Mesenchymal stem cell (in vitro differentiated cells and primary cell): ENCODE results near the gene CEP112.

Source experiments
- DNase-seq: peaks from one replicate; pipeline ENCODE4 v3.0.0-alpha.2; 2013
- H2AFZ ChIP-seq: one replicate; pipeline ENCODE4 v1.6.1; 2013; ENCODE audit warnings: low read depth, mild to moderate bottlenecking, control low read depth, inconsistent platforms, low read length, moderate library complexity
- H2AK5ac ChIP-seq: 2 replicates; pipeline ENCODE4 v1.6.1; 2013; ENCODE audit warnings: low read length, moderate library complexity, mild to moderate bottlenecking, inconsistent platforms; ENCODE audit not compliant: severe bottlenecking
- H2BK120ac ChIP-seq: one replicate; pipeline ENCODE4 v1.6.1; 2013; ENCODE audit warnings: low read depth, mild to moderate bottlenecking, inconsistent platforms, low read length, moderate library complexity
- H2BK12ac ChIP-seq, 2 experiments: one replicate each; pipeline ENCODE4 v1.6.1; 2013; ENCODE audit warnings: inconsistent platforms in 2 of 2, low read length in 2 of 2, mild to moderate bottlenecking in 2 of 2, moderate library complexity in 2 of 2, control low read depth in 1 of 2
- H2BK15ac ChIP-seq: one replicate; pipeline ENCODE4 v1.6.1; 2013; ENCODE audit warnings: mild to moderate bottlenecking, low read depth, inconsistent platforms; ENCODE audit not compliant: poor library complexity, severe bottlenecking
- H2BK5ac ChIP-seq: 2 replicates; pipeline ENCODE4 v1.6.1; 2013; ENCODE audit warnings: low read depth, mild to moderate bottlenecking, low read length, control low read depth, inconsistent platforms; ENCODE audit not compliant: poor library complexity, severe bottlenecking
- H3K14ac ChIP-seq, 2 experiments: one replicate each; pipeline ENCODE4 v1.6.1; 2013; ENCODE audit warnings: inconsistent platforms in 2 of 2, low read length in 2 of 2, control low read depth in 1 of 2, mild to moderate bottlenecking in 1 of 2, moderate library complexity in 1 of 2
- H3K18ac ChIP-seq, 2 experiments: one replicate each; pipeline ENCODE4 v1.6.1; 2013; ENCODE audit warnings: inconsistent platforms in 2 of 2, low read length in 2 of 2, control low read depth in 1 of 2, low read depth in 1 of 2, mild to moderate bottlenecking in 1 of 2
- H3K23ac ChIP-seq, 2 experiments: one replicate each; pipeline ENCODE4 v1.6.1; 2013; ENCODE audit warnings: inconsistent platforms in 2 of 2, low read length in 2 of 2, mild to moderate bottlenecking in 2 of 2, moderate library complexity in 2 of 2, control low read depth in 1 of 2
- H3K27ac ChIP-seq: 2 replicates; pipeline ENCODE4 v1.5.1; 2013; ENCODE audit warnings: mild to moderate bottlenecking, moderate library complexity, low read length, control low read depth, inconsistent platforms; ENCODE audit not compliant: poor library complexity, severe bottlenecking
- H3K27me3 ChIP-seq, 2 experiments: 2 replicates each; pipeline versions ENCODE4 v1.6.1 to v1.7.0; 2013; ENCODE audit warnings: low read length in 2 of 2, mild to moderate bottlenecking in 2 of 2, moderate library complexity in 2 of 2, control low read depth in 1 of 2, inconsistent platforms in 1 of 2; ENCODE audit not compliant: control insufficient read depth in 1 of 2, insufficient read depth in 1 of 2
- H3K36me3 ChIP-seq, 2 experiments: 2 replicates each; pipeline versions ENCODE4 v1.6.1 to v1.7.0; 2013; ENCODE audit warnings: low read length in 2 of 2, control low read depth in 1 of 2, inconsistent platforms in 1 of 2, low read depth in 1 of 2, mild to moderate bottlenecking in 1 of 2; ENCODE audit not compliant: insufficient read depth in 2 of 2, control insufficient read depth in 1 of 2
- H3K4ac ChIP-seq, 2 experiments: one replicate each; pipeline ENCODE4 v1.6.1; 2013; ENCODE audit warnings: inconsistent platforms in 2 of 2, low read length in 2 of 2, mild to moderate bottlenecking in 2 of 2, moderate library complexity in 2 of 2, control low read depth in 1 of 2, low read depth in 1 of 2
- H3K4me1 ChIP-seq: 2 replicates; pipeline ENCODE4 v1.6.1; 2013; ENCODE audit warnings: low read depth, low read length, control low read depth; ENCODE audit not compliant: control insufficient read depth, insufficient read depth
- H3K4me2 ChIP-seq: 2 replicates; pipeline ENCODE4 v1.6.1; 2013; ENCODE audit warnings: low read length, mild to moderate bottlenecking, inconsistent platforms; ENCODE audit not compliant: poor library complexity, severe bottlenecking
- H3K4me3 ChIP-seq, 2 experiments: 2 replicates each; pipeline versions ENCODE4 v1.5.1 to v1.7.0; 2013; ENCODE audit warnings: low read length in 2 of 2, mild to moderate bottlenecking in 2 of 2, control low read depth in 1 of 2, low read depth in 1 of 2; ENCODE audit not compliant: insufficient read depth in 1 of 2
- H3K79me1 ChIP-seq: replicated peaks from 2 replicates; pipeline ENCODE4 v1.6.1; 2013; ENCODE audit warnings: mild to moderate bottlenecking, control low read depth, low read length, inconsistent platforms; ENCODE audit not compliant: poor library complexity, severe bottlenecking
- H3K9ac ChIP-seq: 2 replicates; pipeline ENCODE4 v1.7.0; 2013; ENCODE audit warnings: mild to moderate bottlenecking, low read length, moderate library complexity
- H3K9me3 ChIP-seq: 2 replicates; pipeline ENCODE4 v1.7.0; 2013; ENCODE audit warnings: mild to moderate bottlenecking, low read length; ENCODE audit not compliant: control insufficient read depth
- H4K8ac ChIP-seq: one replicate; pipeline ENCODE4 v1.6.1; 2013; ENCODE audit warnings: inconsistent platforms, mild to moderate bottlenecking, low read length, moderate library complexity
- H4K91ac ChIP-seq: one replicate; pipeline ENCODE4 v1.6.1; 2013; ENCODE audit warnings: mild to moderate bottlenecking, low read length, inconsistent platforms
- WGBS: methylation state at CpG from one replicate; pipeline ENCODE4 v1.1.7; 2013; ENCODE audit warnings: mixed read lengths; 5-methylcytosine and 5-hydroxymethylcytosine counted together

Gene CEP112

GRCh38 chr17:66172691-66173223, 19.2 kb downstream of the CEP112 start:
- no peaks in the 10 kb centered on the region for H3K4me1 ChIP-seq
- DNase-seq, result no peak
- no peak overlapping the region for H2BK12ac ChIP-seq
- H2BK5ac ChIP-seq, result no peak overlapping the region
- no peak overlapping the region for H3K23ac ChIP-seq
- no peak overlapping the region for H4K91ac ChIP-seq
- H3K14ac ChIP-seq, result no peak overlapping the region
- no peaks in the 10 kb centered on the region for H3K9me3 ChIP-seq
- no peak overlapping the region for H3K9ac ChIP-seq
- 73% methylated on average over 2 of the region's 2 CpGs for WGBS
- H3K4me3 ChIP-seq, result no peak overlapping the region
- no peak overlapping the region for H2AK5ac ChIP-seq
- H3K4ac ChIP-seq, result no peak overlapping the region
- no peak overlapping the region for H3K4me2 ChIP-seq
- no peak overlapping the region for H4K8ac ChIP-seq
- no peak overlapping the region for H2BK120ac ChIP-seq
- peaks cover 3% of the 10 kb centered on the region for H3K79me1 ChIP-seq
- no peak overlapping the region for H3K18ac ChIP-seq
- H2BK15ac ChIP-seq, result no peak overlapping the region
- no peak overlapping the region for H2AFZ ChIP-seq
- no peaks in the 10 kb centered on the region for H3K27me3 ChIP-seq
- H3K36me3 ChIP-seq, result peaks cover 0 to 28% of the 10 kb centered on the region in 2 experiments
- H3K27ac ChIP-seq, result no peak overlapping the region

- no peak for DNase-seq
- Histone ChIP-seq H3K27ac (no peak overlapping the region), H3K23ac (no peak overlapping the region), H3K4me3 (no peak overlapping the region), H3K14ac (no peak overlapping the region), H4K91ac (no peak overlapping the region), H2BK15ac (no peak overlapping the region), H2BK120ac (no peak overlapping the region), H3K4ac (no peak overlapping the region), H3K79me1 (peaks cover 3% of the 10 kb centered on the region), H2BK5ac (no peak overlapping the region), H3K27me3 (no peaks in the 10 kb centered on the region), H3K18ac (no peak overlapping the region), H3K9me3 (no peaks in the 10 kb centered on the region), H4K8ac (no peak overlapping the region), H3K4me1 (no peaks in the 10 kb centered on the region), H3K4me2 (no peak overlapping the region), H3K36me3 (peaks cover 0 to 34% of the 10 kb centered on the region in 2 experiments), H2AK5ac (no peak overlapping the region), H2BK12ac (no peak overlapping the region), H3K9ac (no peak overlapping the region), H2AFZ (no peak overlapping the region)
- WGBS, result 92% methylated on average over 4 of the region's 5 CpGs
Observed at GRCh38 chr17:66172144-66172543, 19.8 kb downstream of the CEP112 start.

- Histone ChIP-seq H2BK15ac (no peak overlapping the region), H3K9me3 (no peaks in the 10 kb centered on the region), H3K9ac (no peak overlapping the region), H3K4me1 (no peaks in the 10 kb centered on the region), H2BK5ac (no peak overlapping the region), H2BK12ac (no peak overlapping the region), H3K23ac (no peak overlapping the region), H3K4me3 (no peak overlapping the region), H3K18ac (no peak overlapping the region), H3K79me1 (peaks cover 1% of the 10 kb centered on the region), H3K27ac (no peak overlapping the region), H2AK5ac (no peak overlapping the region), H3K4ac (no peak overlapping the region), H3K36me3 (peaks cover 0 to 32% of the 10 kb centered on the region in 2 experiments), H2BK120ac (no peak overlapping the region), H3K27me3 (no peaks in the 10 kb centered on the region), H4K91ac (no peak overlapping the region), H3K4me2 (no peak overlapping the region), H4K8ac (no peak overlapping the region), H2AFZ (no peak overlapping the region), H3K14ac (no peak overlapping the region)
- DNase-seq, result no peak
- 100% methylated on average over 1 of the region's 3 CpGs for WGBS
Observed at GRCh38 chr17:66171692-66172091, 20.2 kb downstream of the CEP112 start.

- Histone ChIP-seq H3K9ac (no peak overlapping the region), H3K4me1 (no peaks in the 10 kb centered on the region)
Observed at GRCh38 chr17:66171172-66171571, 20.8 kb downstream of the CEP112 start.

More at GRCh38 chr17:66171172-66171571, 20.8 kb downstream of the CEP112 start:
- no peaks in the 10 kb centered on the region for H3K9me3 ChIP-seq
- no peak overlapping the region for H4K8ac ChIP-seq
- H3K18ac ChIP-seq, result no peak overlapping the region
- H3K4me2 ChIP-seq, result no peak overlapping the region
- H3K14ac ChIP-seq, result no peak overlapping the region
- H3K4me3 ChIP-seq, result no peak overlapping the region
- H2BK120ac ChIP-seq, result no peak overlapping the region
- H2AK5ac ChIP-seq, result no peak overlapping the region
- H3K27me3 ChIP-seq, result no peaks in the 10 kb centered on the region
- no peak for DNase-seq
- no peak overlapping the region for H2AFZ ChIP-seq
- no peak overlapping the region for H3K23ac ChIP-seq
- H4K91ac ChIP-seq, result no peak overlapping the region
- peaks cover 1% of the 10 kb centered on the region for H3K79me1 ChIP-seq
- peaks cover 0 to 29% of the 10 kb centered on the region in 2 experiments for H3K36me3 ChIP-seq
- H3K4ac ChIP-seq, result no peak overlapping the region
- no peak overlapping the region for H2BK15ac ChIP-seq
- no peak overlapping the region for H2BK5ac ChIP-seq
- H3K27ac ChIP-seq, result no peak overlapping the region
- H2BK12ac ChIP-seq, result no peak overlapping the region
